Measurements from ENCODE around the gene PRICKLE1.

DNA sequence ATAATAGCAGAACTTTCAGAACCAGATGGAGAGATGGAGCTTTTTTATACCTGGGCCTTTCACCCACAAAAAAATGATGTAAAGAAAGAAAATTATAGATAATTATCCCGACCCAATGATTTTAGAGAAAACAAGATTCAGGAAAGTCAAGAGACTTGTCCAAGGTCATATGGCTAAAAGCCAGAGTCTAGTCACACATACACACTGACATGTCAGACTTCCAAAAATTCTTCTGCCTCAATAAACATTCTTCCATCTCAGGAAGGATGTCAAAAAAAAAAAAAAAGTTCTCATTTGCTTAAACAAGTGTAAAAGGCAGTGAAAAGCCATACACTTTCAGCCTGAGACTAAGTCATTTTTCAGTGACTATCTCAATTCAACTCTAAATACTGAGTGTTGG lies 116.0 kb downstream of the PRICKLE1 start:
- TF ChIP-seq GATA2 (IDR thresholded peaks at IDR 0.05; ENCODE audit: low read depth, low read length), result no peak
- TF ChIP-seq GATA3 (IDR thresholded peaks at IDR 0.05; ENCODE audit: low read depth, low read length), result no peak

Measured in SH-SY5Y (cell line).